ENCODE measurements around the gene PI4KB.

The PI4KB gene

GRCh38 chr1:151265446-151266236, 61.6 kb downstream of the PI4KB start:
- H3K9ac ChIP-seq (ENCODE audit: low read depth, low read length, poor library complexity, severe bottlenecking) = no peak overlapping the region
- H3K9me2 ChIP-seq (replicated peaks; ENCODE audit: low read depth, low read length) = no peaks in the 10 kb centered on the region
- no peak overlapping the region for H2AFZ ChIP-seq (ENCODE audit: low read length)
- no peak overlapping the region for H3K4me3 ChIP-seq (ENCODE audit: low read length, poor library complexity, severe bottlenecking)
- no peak overlapping the region for H3K4me2 ChIP-seq (ENCODE audit: low read depth, low read length, poor library complexity, severe bottlenecking)
- H3K4me1 ChIP-seq (ENCODE audit: insufficient read depth, low read length, poor library complexity, severe bottlenecking) = no peaks in the 10 kb centered on the region
- H3K9me3 ChIP-seq (ENCODE audit: insufficient read depth, low read depth, low read length) = no peaks in the 10 kb centered on the region
- H3K36me3 ChIP-seq (ENCODE audit: insufficient read depth, low read length) = peaks cover 41% of the 10 kb centered on the region; the same call in 1 of the 2 replicates
- no peak for TF ChIP-seq EZH2phosphoT487 (IDR thresholded peaks at IDR 0.05; ENCODE audit: borderline replicate concordance)
- TF ChIP-seq, protein P1, sequence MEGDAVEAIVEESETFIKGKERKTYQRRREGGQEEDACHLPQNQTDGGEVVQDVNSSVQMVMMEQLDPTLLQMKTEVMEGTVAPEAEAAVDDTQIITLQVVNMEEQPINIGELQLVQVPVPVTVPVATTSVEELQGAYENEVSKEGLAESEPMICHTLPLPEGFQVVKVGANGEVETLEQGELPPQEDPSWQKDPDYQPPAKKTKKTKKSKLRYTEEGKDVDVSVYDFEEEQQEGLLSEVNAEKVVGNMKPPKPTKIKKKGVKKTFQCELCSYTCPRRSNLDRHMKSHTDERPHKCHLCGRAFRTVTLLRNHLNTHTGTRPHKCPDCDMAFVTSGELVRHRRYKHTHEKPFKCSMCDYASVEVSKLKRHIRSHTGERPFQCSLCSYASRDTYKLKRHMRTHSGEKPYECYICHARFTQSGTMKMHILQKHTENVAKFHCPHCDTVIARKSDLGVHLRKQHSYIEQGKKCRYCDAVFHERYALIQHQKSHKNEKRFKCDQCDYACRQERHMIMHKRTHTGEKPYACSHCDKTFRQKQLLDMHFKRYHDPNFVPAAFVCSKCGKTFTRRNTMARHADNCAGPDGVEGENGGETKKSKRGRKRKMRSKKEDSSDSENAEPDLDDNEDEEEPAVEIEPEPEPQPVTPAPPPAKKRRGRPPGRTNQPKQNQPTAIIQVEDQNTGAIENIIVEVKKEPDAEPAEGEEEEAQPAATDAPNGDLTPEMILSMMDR (conservative IDR thresholded peaks at IDR 0.05; ENCODE audit: low read length) = no peak
- H3F3A ChIP-seq (ENCODE audit: low read depth) = no peaks in the 10 kb centered on the region
- H3K27me3 ChIP-seq (ENCODE audit: insufficient read depth, low read length, poor library complexity, severe bottlenecking) = no peaks in the 10 kb centered on the region
- no peaks in the 10 kb centered on the region for H4K20me1 ChIP-seq (ENCODE audit: insufficient read depth, low read length, poor library complexity, severe bottlenecking)
- H3K79me2 ChIP-seq (ENCODE audit: insufficient read depth, low read length) = no peaks in the 10 kb centered on the region

- TF ChIP-seq, protein P1 (conservative IDR thresholded peaks at IDR 0.05; ENCODE audit: low read length) = no peak
- TF ChIP-seq EZH2phosphoT487 (IDR thresholded peaks at IDR 0.05; ENCODE audit: borderline replicate concordance) = no peak
- Histone ChIP-seq H3K36me3 (ENCODE audit: insufficient read depth, low read length) (peaks cover 8% of the 10 kb centered on the region; the same call in 1 of the 2 replicates), H4K20me1 (ENCODE audit: insufficient read depth, low read length, poor library complexity, severe bottlenecking) (peaks cover 4% of the 10 kb centered on the region), H3K9me3 (ENCODE audit: insufficient read depth, low read depth, low read length) (no peaks in the 10 kb centered on the region), H3K4me3 (ENCODE audit: low read length, poor library complexity, severe bottlenecking) (no peak overlapping the region), H3K9me2 (replicated peaks; ENCODE audit: low read depth, low read length) (no peaks in the 10 kb centered on the region), H2AFZ (ENCODE audit: low read length) (no peak overlapping the region), H3K79me2 (ENCODE audit: insufficient read depth, low read length) (peaks cover 53% of the 10 kb centered on the region), H3F3A (ENCODE audit: low read depth) (no peaks in the 10 kb centered on the region), H3K9ac (ENCODE audit: low read depth, low read length, poor library complexity, severe bottlenecking) (no peak overlapping the region), H3K4me1 (ENCODE audit: insufficient read depth, low read length, poor library complexity, severe bottlenecking) (peaks cover 15% of the 10 kb centered on the region), H3K4me2 (ENCODE audit: low read depth, low read length, poor library complexity, severe bottlenecking) (no peak overlapping the region), H3K27me3 (ENCODE audit: insufficient read depth, low read length, poor library complexity, severe bottlenecking) (no peaks in the 10 kb centered on the region)
These were observed 67.9 kb downstream of the PI4KB start for GRCh38 chr1:151259351-151259750.

GRCh38 chr1:151255381-151255780, 71.8 kb downstream of the PI4KB start:
- Histone ChIP-seq H3K4me1 (ENCODE audit: insufficient read depth, low read length, poor library complexity, severe bottlenecking) (peaks cover 15% of the 10 kb centered on the region), H4K20me1 (ENCODE audit: insufficient read depth, low read length, poor library complexity, severe bottlenecking) (peaks cover 4% of the 10 kb centered on the region), H3K36me3 (ENCODE audit: insufficient read depth, low read length) (no peaks in the 10 kb centered on the region; the same call in 1 of the 2 replicates), H3F3A (ENCODE audit: low read depth) (no peaks in the 10 kb centered on the region), H3K27me3 (ENCODE audit: insufficient read depth, low read length, poor library complexity, severe bottlenecking) (no peaks in the 10 kb centered on the region), H3K4me3 (ENCODE audit: low read length, poor library complexity, severe bottlenecking) (peak overlapping the region; percentile 99), H3K9ac (ENCODE audit: low read depth, low read length, poor library complexity, severe bottlenecking) (peak overlapping the region; percentile 88), H3K79me2 (ENCODE audit: insufficient read depth, low read length) (peaks cover 50% of the 10 kb centered on the region), H3K4me2 (ENCODE audit: low read depth, low read length, poor library complexity, severe bottlenecking) (peak overlapping the region; percentile 93), H3K9me2 (replicated peaks; ENCODE audit: low read depth, low read length) (no peaks in the 10 kb centered on the region), H3K9me3 (ENCODE audit: insufficient read depth, low read depth, low read length) (no peaks in the 10 kb centered on the region), H2AFZ (ENCODE audit: low read length) (peak overlapping the region; percentile 84)
- TF ChIP-seq, protein P1 (conservative IDR thresholded peaks at IDR 0.05; ENCODE audit: low read length) = no peak
- TF ChIP-seq EZH2phosphoT487 (IDR thresholded peaks at IDR 0.05; ENCODE audit: borderline replicate concordance) = no peak

Measured in Loucy (cell line).